SIG-M5 (cell line): Measurements from ENCODE around the gene LRRN3.

ENCODE experiments used
- DNase-seq: peaks from one replicate; lab custom pipeline; 2025; lab: John Stamatoyannopoulos, UW

LRRN3 gene

DNA sequence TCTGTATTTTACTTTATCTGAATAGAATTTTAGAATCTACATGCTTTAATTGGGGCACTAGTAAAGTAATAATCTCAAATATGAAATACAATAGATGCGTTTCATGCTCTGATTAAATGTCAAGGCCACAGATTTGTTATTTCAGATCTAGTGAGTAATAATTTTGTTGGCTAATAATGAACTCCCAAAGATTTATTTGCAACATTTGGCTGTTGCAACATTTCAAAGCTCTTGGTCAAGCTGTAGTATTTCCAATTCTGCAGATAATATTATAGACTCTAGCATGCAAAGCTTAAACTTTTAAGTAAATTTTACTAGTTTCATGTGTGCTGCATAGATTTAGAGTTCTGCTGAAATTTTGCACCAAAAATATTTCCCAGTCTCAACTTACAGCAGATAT lies 16.7 kb downstream of the LRRN3 start:
- DNase-seq: no peak

DNA sequence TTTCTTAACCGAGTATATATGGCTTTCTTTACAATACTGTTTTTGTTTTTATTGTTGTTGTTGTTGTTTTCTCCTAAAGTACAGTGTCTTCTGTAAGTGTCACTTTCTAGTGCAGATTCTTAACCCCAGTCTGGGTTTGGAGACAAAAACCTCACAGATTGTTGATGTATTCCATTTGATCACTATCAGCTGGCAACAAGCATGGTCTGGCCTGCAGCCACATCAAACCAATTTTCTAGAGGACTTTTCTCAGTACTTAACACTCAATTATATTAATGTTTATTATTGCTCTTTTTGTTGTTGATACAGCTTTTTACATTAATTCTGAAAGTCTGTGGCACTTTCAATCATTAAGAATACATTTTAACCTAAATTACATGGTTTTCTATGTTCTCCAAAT lies 17.1 kb downstream of the LRRN3 start:
- no peak for DNase-seq

DNA sequence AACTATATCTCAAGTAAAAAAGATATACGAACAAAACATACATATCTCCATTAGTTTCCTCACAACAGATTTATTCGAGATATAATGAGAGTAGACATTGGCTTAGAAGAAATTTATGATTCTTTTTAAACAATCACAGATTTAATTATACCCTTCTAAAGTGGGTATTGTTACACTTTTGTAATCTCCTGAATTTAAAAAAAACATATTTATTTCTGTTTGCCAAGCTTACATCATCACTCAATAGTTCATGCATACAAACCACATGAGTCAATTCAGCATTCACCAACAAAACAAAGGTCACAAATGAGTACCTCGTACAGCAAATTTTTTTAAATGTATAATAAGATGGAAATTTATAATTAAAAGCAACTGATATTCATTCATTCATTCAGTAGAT lies 17.6 kb downstream of the LRRN3 start:
- DNase-seq: no peak

DNA sequence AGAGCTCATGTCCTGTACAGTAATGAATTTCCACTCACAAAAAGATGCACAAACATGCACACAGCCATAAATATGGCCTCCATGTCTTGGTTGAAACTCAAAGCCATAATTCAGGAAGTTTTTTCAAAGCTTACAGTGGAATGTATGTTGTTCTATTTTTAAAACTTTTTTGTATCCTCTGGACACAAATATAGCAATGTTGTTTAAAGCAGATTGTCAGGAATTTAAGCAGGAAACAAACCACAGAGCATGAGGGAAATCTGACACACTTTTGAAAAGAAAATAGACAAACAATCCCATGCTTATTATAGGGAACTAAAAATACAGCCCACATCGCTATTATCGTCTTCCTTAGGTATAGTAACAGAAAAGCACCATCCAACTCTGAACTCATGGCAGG lies 21.5 kb downstream of the LRRN3 start:
- no peak for DNase-seq

DNA sequence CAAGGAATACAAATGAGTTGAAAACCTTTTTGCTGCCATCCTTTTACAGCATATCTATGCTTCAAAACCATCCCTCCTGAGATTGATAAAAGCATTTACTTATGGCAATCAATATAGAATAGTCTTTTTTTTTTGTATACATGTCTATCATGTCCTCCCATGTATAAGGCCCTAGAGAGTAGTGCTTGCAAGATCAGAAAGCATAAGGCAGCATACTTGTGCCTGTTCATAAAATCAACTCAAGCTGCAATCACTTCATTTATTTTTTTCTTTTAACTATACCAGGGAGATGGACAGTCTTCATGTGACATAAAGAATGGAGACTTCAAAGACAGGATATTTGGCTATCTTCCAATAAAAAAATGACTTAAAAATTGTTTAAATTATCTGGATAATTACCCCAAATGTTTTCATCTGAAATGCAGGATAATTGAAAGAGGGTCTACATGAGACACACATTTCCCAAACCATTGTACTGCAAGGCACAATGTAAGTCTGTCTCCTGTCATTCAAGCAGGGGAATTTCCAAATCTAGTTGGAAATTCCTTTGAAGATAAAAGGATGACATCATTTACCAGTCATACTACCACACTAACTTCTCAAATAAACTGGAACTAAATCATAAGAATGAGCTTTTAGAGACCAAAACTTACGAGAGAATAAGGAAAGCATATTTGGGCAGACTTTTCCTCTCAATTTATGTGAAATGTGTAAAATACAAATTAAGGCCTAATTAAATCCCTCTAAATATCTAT lies 22.5 kb downstream of the LRRN3 start:
- DNase-seq: no peak

DNA sequence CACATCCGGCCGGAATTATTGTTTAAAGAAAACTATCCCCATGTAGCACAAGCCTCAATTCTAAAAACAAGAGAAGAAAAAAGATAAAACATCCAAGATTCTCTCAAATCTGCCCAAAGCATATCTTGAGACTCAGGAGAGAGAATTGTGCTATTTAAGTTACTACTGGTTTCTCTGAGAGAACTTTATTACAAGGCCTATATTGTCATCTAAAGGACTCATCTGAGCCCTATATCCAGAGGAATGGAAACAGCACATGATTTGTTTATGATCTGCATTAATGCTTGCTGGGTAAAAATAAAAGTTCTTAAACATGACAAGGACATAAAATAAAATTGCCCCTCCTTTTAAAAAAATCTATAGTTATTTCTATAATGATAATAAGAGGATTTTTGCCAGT lies 25.0 kb downstream of the LRRN3 start:
- no peak for DNase-seq

DNA sequence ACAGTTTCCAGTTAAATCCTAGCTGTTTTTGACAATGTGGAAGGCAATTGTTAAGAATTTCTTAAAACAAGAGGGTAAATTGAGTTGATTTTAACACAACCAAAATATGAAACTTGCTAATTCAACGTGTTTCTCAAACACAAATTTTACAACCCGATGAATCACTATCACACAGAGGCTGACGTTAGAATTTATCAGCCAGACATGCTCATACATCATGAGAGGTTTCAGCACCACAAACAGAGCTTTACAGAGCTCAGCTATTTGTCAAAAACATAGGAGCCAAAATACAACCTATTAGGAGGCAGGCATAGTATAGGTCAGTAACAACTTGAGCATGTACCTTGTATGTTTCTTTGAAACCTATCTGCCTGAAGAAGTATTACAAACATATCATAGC lies 36.1 kb downstream of the LRRN3 start:
- no peak for DNase-seq

DNA sequence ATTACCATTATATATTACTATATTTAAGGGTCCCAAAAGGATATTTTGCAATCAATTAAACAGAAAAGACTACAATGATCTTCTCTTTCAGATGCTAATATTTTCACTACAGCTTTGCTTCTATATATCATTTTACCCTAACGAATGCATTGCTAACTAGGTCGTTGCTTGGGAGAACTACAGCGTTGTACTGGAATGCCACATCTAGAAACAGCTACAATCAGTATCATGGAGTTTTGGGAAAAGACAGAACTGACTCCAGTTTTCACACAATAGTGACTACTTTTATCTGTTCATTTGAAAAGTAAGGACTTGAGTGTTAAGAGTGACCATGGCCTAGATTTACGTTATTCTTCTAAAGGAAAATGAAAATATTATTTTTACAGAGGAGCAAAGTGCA lies 38.5 kb downstream of the LRRN3 start:
- DNase-seq: no peak

DNA sequence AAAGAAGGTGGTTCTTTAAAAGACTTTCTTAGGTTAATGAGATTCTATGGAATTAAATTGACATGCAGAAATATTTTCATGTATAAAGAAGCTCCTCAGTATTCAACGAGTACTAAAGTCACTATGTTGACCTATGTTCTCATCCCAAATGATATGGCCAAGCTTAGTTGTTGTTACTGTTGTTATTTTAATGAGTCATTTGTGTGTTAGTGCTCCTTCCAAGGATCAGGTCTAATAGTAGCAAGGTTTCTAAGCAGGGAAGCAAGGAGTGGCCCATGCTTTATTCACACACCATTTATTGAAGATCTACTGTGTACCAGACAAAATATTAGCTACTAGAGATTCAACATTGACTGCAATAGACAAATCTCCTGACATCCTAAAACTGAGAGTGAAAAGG lies 41.9 kb downstream of the LRRN3 start:
- DNase-seq: no peak

DNA sequence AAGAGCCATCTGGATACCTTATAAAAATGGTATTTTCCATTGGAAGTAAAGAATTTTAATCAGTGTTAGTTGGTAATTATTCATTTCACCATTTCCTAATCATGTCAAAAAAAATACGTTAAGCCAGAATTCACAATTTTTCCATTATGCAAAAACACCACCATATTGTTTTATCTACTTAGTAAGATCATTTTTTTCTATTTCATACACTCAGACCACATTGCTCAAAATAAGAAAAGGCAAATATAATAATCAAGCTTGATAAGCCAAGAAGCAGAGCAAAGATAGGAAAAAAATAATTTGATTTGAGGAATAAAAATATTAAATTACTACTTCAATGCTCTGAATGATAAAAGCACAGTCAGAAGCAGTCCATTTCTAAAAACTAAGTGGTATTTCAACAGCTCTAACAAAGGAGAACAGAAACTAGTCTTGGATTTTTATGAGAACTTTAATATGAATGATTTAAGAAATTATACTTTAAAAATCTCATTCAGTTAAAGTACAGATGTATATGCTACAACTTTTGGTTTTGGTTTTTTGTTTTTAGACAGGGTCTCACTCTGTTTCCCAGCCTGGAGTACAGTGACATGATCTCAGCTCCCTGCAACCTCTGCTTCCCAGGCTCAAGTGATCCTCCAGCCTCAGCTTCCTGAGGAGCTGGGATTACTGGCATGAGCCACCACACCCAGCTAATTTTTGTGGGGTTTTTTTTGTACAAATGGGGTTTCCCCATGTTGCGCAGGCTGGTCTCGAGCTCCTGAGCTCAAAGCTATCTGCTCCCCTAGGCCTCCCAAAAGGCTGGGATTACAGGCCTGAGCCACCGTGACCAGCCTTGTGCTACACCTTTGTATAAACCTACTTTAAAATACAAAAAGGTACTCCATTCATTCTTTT lies 46.6 kb downstream of the LRRN3 start:
- DNase-seq: no peak

DNA sequence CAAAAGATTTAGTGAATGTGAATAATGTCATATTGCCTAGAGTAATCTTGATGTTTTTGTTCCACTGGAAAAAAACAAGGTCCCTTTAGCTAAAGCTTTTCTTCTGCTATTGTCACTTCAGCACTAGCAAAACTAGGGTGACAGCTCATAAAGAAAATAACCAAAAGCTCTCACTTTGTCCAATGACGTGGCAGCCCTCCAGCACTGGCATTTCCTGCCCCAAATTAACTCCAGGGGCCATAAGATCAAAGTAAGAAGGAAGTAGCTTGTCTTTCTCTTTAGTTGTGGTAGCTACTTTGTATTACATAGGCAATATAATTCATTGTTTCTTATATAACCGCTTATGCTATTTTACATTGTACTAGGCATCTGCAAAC lies 47.3 kb downstream of the LRRN3 start:
- DNase-seq: no peak

DNA sequence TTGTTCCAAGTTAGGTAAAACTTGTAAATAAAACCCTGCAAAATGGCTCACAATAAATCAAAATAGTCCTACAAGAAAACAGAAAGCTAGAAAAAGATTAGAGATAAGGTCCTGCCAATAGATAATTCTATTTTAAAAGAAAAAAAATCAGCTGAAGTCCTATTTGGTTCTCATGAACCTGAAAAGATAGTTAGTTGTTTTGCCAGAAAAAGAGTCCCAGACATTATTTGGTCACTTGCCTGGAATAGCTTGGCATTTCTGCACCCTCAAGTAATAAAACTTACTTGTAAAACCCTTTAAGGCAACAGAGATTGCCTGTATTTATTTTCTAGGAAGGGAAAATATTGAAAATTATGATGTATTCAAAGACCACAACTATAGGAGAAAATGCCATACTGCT lies 47.7 kb downstream of the LRRN3 start:
- no peak for DNase-seq

DNA sequence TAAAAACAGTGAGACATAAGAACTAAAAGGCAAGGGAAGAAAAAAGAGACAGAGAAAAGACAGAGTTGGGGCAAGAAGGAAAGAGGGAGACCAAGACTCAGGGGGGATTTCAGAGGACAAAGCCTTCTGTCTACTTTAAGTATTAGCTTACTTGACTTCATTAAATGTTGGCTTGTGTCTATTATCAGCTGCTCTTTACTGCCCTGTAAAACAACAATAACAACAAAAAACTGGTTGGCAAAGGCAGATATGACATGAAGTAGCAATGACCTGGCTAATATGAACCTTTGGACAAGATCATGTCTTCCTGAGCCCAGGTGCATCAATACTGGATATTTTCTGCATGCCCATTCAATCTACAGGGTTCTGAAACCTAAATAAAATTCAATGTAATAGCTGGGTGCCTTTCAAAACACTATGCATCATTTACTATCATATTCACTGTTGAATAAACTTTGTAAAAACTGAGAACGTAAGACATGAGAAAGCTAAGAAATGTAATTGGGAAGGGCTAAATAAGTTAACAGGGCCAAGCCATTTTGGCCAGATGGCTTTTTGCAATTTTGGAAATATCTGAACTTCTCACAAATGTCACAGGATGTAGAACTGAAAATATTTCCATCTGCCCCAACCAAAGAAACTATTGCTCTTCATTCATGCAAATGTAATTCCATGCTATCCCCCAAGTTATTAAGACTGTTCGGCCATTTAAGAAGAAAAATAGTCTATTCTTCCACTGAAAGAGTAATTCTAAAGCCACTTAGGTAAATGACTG lies 49.4 kb downstream of the LRRN3 start:
- no peak for DNase-seq

DNA sequence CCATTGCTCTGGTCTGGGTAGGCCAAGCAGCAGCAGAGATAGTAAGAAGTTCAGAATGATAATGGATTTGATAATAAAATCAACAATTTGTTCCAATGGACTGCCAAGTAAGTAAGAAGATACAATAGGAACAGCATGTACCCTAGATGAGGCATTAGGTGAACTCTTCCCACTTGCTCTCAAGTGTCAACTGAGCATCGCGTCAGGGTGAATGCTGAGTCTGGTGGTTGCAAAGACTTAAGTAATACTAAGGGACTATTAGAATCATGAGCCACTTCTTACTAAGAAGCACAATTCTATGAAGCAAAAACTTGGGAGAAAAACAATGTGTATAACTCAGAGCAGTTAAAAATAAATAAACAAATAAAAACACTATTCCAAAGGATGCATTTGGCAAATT lies 54.5 kb downstream of the LRRN3 start:
- no peak for DNase-seq

DNA sequence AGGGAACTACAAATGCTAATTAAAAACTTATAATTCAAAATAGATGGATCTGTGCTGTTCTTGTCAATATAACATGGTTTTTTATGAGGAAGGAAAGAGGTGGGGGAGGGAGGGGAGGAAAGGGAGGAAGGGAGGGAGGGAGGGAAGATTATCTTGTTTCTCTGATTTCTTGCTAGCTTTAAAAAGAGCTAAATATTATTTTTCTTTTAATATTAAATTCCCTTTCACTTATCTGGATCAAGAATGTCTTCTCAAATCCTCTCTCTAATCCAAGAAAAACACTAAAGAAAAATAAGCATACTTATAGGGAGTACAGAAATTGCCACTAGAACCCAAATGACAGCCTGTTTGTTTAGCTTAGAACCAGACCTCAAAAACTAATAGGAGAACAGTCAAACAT lies 55.2 kb downstream of the LRRN3 start:
- no peak for DNase-seq

DNA sequence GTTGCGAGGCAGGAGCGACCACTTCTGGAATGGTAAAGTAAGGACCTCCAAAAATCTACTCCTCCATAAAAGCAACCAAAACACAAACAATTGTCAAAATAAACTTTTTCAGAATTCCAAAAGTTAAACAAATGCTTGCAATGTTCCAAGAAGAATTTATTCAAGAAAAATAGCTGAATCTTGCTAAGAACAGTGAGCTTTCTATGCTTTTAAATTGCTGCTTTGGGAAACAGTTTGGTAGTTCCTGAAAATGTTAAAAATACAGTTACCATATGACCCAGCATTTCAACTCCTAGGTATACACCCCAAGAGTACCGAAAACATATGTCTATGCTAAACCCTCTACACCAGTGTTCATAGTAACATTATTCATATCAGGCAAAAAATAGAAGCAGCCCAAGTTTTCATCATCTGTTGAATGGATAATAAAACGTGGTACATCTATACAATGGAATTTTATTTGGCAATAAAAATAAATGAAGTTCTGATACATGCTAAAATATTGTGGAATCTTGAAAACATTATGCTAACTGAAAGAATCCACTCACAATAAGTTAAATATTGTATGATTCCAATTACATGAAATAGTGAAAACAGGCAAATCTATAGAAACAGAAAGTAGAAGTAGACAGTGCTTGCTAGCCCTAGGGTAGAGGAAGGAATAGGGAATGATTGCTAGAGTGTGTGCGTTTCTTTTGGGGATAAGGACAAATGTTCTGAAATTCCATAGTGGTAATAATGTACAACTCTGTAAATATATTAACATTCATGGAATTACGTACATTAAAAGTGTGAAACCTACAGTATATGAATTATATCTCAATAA lies 57.0 kb downstream of the LRRN3 start:
- no peak for DNase-seq

DNA sequence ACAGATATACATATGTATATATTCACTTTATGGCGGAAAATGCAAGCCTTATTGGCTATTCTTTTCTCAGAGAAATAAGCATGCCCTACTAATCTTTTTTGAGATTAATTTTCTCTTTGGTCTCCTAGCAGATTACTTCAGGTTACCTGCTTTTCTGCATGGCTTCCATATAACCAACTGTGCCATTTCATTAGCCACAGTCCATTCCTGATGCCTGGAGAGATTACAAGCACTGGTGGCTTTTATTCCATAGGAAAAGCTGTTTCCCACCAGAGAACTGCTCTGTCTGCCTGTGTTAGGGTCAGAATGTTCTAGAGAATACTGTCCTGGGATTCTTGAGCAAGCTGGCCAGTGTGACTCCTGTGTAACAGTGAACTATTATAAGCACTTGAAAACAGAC lies 59.8 kb downstream of the LRRN3 start:
- DNase-seq: no peak

DNA sequence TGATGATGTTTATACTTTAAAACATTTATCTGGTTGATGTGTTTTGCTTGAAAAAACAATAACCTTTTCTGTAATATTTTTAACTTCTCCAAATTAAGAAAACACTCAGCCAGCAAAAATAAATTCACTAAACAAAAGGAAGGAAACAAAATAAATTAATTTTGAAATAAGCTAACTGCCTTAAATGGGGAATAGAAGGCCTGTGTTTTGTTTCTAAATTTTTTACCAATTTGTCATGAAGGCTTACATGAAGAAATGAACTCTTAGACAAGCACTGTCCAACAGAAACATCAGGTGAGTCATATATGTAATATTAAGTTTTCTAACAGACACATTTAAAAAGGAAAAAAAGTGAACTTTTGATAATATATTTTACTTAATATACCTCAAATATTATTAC lies 68.5 kb downstream of the LRRN3 start:
- no peak for DNase-seq

DNA sequence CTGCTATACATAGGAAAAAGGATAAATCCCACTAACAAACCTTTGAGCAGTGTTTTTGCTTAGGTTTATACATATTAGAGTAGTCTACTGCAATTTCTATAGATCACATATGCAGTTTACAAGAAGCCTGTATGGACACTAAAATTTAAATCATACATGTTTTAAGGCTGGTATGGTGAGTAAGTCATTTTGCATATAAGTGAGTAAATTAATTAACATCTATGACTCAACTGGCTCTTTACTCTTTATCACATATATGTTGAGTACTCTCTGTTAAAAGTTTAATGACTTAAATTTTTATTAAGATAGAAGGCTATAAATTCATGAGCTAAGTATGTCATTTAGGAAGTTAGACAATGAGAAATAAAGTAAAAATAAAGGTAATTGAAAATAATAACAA lies 69.4 kb downstream of the LRRN3 start:
- DNase-seq: no peak

DNA sequence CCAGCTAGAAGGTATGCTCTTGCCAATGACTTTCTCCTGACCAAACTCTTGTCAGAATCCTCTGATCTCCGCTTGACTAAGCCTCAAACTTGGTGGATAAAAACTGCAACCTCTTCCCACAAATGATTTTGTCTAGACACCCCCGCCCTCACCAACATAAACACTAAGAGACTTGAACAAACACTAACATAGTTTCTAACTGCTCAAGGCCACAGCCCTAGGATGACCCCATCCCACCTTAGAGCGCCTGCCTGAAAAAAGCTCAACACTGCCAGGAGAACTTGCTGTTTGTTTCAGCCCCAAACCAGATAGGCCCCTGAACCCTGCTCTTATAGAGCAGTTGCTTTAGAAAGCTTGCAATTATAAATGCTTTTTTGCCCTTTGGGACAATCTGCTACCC lies 71.8 kb downstream of the LRRN3 start:
- no peak for DNase-seq

DNA sequence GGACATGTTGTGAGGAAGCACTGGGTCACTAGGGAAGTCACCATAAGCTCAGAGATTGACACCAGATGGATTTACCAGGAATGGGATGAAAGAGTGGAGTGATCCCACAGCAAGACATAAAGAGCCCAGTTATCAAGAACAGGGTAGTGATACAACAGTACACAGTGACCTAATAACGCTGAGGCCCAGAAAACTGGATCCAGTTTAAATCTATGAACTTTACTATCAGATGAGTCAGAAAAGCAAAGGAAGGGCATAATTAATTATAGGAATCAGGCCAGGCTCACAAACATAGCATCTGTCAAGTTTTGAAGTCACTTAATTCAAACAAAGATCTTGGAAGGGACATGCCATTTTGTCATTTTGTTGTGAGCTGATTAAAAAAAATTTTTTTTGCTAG lies 73.5 kb downstream of the LRRN3 start:
- no peak for DNase-seq

DNA sequence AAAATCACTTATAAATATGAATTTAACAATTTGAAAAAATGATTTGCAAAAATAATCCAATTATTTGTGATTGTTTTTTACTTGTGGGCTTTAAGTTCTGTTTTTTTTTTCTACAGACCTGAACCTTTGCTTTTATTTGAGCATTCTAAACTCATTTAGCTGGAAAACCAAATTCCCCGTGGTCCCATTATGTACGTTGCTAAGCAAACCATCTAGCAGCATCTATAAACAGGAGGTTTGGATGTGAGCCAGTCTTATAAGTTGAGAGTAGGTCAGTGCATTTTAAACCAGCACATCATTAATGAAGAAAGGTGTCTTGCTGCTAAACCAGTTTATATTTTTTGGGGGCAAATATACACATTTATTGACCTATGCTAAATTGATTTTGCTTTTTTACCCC lies 77.3 kb downstream of the LRRN3 start:
- no peak for DNase-seq
